ENCODE measurements around the gene AP1M1. TPM values are rescaled to one million over a fixed set of nuclear protein-coding genes. Genes with fewer than 3 reads are reported as not detected.

AP1M1 gene
- total RNA-seq, 6 donors from 2014 or later = 45.7 to 87.7 (median 62.5) TPM

DNA sequence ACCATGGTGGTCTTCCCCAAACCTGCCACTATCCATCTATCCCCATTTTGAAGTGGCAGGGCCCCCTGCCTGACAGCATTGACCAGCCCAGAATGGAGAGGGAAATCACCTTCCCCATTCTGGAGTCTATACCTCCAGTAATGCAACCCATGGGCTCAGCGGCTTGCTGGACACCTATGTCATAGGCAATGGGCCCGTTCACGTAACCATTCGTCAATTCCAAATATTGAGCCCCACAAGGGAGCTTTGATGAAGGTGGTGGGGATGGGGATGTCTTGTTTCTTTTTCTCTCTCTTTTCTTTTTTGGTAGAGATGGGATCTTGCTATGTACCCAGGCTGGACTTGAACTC is 63.1 kb downstream of the AP1M1 start:
- Histone ChIP-seq H3K4me3 (no peak overlapping the region), H3K4me1 (peaks cover 37 to 47% (median 43%) of the 10 kb centered on the region in 4 donors), H3K27me3 (no peaks in the 10 kb centered on the region), H3K9me3 (no peaks in the 10 kb centered on the region), H3K27ac (peak overlapping the region; percentile 80 to 93 (median 88)), H3K36me3 (no peaks in the 10 kb centered on the region)
- no peak for DNase-seq
- WGBS, 2 donors = 89 to 95% methylated on average over 4 of the region's 4 CpGs
- ATAC-seq (ENCODE audit: low FRiP score in 2 of 2) = no peak
- TF ChIP-seq POLR2AphosphoS5 (IDR thresholded peaks at IDR 0.05) (no peak), POLR2A (IDR thresholded peaks at IDR 0.05) (no peak), EP300 (IDR thresholded peaks at IDR 0.05) (no peak)
- TF ChIP-seq, protein P1, sequence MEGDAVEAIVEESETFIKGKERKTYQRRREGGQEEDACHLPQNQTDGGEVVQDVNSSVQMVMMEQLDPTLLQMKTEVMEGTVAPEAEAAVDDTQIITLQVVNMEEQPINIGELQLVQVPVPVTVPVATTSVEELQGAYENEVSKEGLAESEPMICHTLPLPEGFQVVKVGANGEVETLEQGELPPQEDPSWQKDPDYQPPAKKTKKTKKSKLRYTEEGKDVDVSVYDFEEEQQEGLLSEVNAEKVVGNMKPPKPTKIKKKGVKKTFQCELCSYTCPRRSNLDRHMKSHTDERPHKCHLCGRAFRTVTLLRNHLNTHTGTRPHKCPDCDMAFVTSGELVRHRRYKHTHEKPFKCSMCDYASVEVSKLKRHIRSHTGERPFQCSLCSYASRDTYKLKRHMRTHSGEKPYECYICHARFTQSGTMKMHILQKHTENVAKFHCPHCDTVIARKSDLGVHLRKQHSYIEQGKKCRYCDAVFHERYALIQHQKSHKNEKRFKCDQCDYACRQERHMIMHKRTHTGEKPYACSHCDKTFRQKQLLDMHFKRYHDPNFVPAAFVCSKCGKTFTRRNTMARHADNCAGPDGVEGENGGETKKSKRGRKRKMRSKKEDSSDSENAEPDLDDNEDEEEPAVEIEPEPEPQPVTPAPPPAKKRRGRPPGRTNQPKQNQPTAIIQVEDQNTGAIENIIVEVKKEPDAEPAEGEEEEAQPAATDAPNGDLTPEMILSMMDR (IDR thresholded peaks at IDR 0.05) = no peak

DNA sequence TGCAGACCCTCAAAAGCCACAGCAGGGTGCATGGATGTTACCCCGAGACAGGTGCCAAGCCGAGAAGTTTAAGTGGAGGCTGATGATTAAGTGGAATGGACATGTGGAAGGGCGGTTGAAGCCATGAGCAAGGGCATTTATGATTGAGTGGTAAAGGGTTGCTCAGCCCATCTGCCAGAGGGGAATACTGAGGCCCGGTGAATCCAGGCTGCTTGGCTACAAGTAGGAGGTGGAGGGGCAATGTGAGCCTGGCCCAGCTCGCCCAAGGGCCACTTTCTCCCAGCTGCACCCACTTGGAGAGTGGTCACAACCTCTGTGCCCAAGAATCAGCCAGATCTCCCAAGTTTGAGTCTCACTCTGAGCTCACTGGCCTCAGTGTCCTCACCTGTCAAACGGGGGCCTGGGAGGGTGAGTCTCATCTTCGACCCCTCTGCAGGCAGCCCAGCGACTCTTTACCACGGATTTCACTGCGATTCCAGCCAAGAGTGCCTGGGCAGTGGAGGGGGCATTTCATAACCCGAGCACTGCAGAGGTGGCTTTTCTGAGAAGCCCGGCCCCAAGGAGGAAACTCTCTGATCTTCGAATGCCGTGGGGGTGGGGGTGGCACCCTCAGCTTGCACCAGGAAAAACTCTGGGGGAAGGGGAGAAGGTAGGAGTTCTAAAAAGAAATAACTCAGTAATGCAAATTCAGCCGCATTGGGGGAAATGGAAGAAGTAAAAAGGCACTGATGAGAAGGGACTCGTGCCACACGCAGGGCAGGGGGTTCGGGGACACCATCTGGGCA is 64.1 kb downstream of the AP1M1 start:
- Histone ChIP-seq H3K27me3 (no peaks in the 10 kb centered on the region), H3K9me3 (no peaks in the 10 kb centered on the region), H3K4me1 (peaks cover 40 to 47% (median 44%) of the 10 kb centered on the region in 4 donors), H3K36me3 (no peaks in the 10 kb centered on the region), H3K4me3 (no peak overlapping the region), H3K27ac (peak overlapping the region; percentile 44 to 93 (median 75))
- 45 to 50% methylated on average over 12 to 18 of the region's 18 CpGs for WGBS, 2 donors
- no peak for ATAC-seq (ENCODE audit: low FRiP score in 2 of 2)
- TF ChIP-seq EP300 (IDR thresholded peaks at IDR 0.05) (no peak), POLR2A (IDR thresholded peaks at IDR 0.05) (no peak), POLR2AphosphoS5 (IDR thresholded peaks at IDR 0.05) (no peak)
- TF ChIP-seq, protein P1 (IDR thresholded peaks at IDR 0.05) = no peak
- peak in 1 of 2 donors; percentile 53 for DNase-seq

DNA sequence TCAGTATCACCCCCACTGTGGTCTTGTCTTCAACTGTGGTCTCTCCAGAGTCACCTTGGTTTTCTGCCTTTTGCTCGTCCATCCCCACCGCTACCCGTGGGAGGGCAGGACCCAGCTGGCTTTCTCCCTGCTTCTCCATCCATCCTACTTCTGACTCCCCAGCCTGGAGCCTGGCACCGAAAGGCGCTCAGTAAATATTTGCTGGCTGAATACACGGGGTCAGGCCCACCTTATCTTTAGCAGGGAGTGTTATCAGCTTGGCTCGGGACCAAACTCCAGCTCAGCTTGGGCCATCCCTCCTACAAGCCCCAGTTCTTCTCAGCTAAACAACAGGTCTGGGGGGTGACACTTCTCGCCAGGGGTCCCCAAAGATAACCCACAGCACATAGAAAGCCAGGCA is 64.9 kb downstream of the AP1M1 start:
- H3K4me1 ChIP-seq = peaks cover 40 to 48% (median 43%) of the 10 kb centered on the region in 4 donors
- WGBS, 2 donors = 30 to 46% methylated on average over 6 to 8 of the region's 8 CpGs
- H3K27ac ChIP-seq = peak overlapping the region; percentile 44 to 93 (median 75)
- no peak overlapping the region for H3K4me3 ChIP-seq
- no peaks in the 10 kb centered on the region for H3K9me3 ChIP-seq
- ATAC-seq (ENCODE audit: low FRiP score in 2 of 2) = no peak
- H3K27me3 ChIP-seq = no peaks in the 10 kb centered on the region
- TF ChIP-seq, protein P1 (IDR thresholded peaks at IDR 0.05) = no peak
- TF ChIP-seq POLR2A (IDR thresholded peaks at IDR 0.05) (no peak), EP300 (IDR thresholded peaks at IDR 0.05) (no peak)
- H3K36me3 ChIP-seq = no peaks in the 10 kb centered on the region
- DNase-seq = no peak

DNA sequence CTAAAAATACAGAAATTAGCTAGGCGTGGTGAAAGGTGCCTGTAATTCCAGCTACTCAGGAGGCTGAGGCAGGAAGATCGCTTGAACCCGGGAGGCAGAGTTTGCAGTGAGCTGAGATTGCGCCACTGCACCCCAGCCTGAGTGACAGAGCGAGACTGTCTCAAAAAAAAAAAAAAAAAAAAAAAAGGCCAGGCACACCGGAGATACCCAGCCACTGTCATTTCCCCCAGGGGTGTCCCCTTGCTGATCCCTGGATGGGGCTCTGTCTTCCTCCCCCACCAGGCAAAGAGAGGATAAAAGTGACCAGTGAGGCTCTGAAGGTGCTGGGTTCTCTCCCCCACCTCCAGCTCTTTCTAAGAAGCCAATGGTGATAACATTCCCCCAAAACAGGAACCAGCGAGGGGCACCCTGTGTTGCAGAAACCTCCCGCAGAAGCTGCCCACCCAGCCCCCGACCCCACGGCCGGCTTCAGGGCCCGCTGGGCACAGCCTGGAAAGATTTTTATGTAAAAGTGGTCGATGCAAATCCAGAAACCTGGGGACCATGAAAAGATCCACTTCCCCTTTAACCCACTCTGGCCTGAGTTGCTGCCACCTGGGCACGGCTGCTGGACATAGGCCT is 65.5 kb downstream of the AP1M1 start:
- Histone ChIP-seq H3K27me3 (no peaks in the 10 kb centered on the region), H3K36me3 (no peaks in the 10 kb centered on the region), H3K4me3 (no peak overlapping the region), H3K9me3 (no peaks in the 10 kb centered on the region), H3K27ac (peak overlapping the region in 2 of 4 donors; percentile 92 to 93), H3K4me1 (peaks cover 34 to 42% (median 38%) of the 10 kb centered on the region in 4 donors)
- ATAC-seq (ENCODE audit: low FRiP score in 2 of 2) (no peak), DNase-seq (no peak)
- 51 to 53% methylated on average over 12 to 14 of the region's 14 CpGs for WGBS, 2 donors
- TF ChIP-seq POLR2AphosphoS5 (IDR thresholded peaks at IDR 0.05) (no peak), EP300 (IDR thresholded peaks at IDR 0.05) (no peak), POLR2A (IDR thresholded peaks at IDR 0.05) (no peak)
- TF ChIP-seq, protein P1 (IDR thresholded peaks at IDR 0.05) = no peak
